Psoas muscle (tissue), 8 donors: ENCODE data around the gene BAIAP3. TPM values are rescaled to one million over a fixed set of nuclear protein-coding genes. Genes with fewer than 3 reads are reported as not detected.

Experiments used
- ATAC-seq, 4 donors: fragments of 200-7000 bp; cut with Tn5 transposase; one replicate each; pipeline ENCODE4 v1.9.1; 2020; ENCODE audit warnings: moderate library complexity in 3 of 4, mild to moderate bottlenecking in 2 of 4
- DNase-seq, 2 donors: peaks; one replicate each; pipeline ENCODE4 v3.0.0-alpha.2; 2020
- H3K27ac ChIP-seq: fragments of 200-600 bp; one replicate; pipeline ENCODE4 v1.8.0; 2022
- H3K27me3 ChIP-seq, 3 donors: fragments of 200-600 bp in 1 of 3; one replicate each; pipeline versions ENCODE4 v1.6.1 to v1.8.0; 2013 to 2022; ENCODE audit warnings: low read length in 2 of 3, mild to moderate bottlenecking in 2 of 3, moderate library complexity in 1 of 3; ENCODE audit not compliant: insufficient read depth in 3 of 3
- H3K36me3 ChIP-seq, 2 donors: fragments of 200-600 bp in 1 of 2; one replicate each; pipeline versions ENCODE4 v1.6.1 to v1.8.0; 2013 to 2022; ENCODE audit warnings: low read depth in 1 of 2, mild to moderate bottlenecking in 1 of 2, moderate library complexity in 1 of 2; ENCODE audit not compliant: insufficient read depth in 1 of 2
- H3K4me1 ChIP-seq: fragments of 200-600 bp; one replicate; pipeline ENCODE4 v1.8.0; 2022
- H3K4me3 ChIP-seq: fragments of 200-600 bp; one replicate; pipeline ENCODE4 v1.8.0; 2022; ENCODE audit warnings: mild to moderate bottlenecking
- H3K9me3 ChIP-seq: fragments of 200-600 bp; one replicate; pipeline ENCODE4 v1.8.0; 2022
- CTCF ChIP-seq: fragments of 200-600 bp; IDR thresholded peaks from one replicate; pipeline ENCODE4 v1.8.0; 2022; ENCODE audit warnings: antibody characterized with exemption
- WGBS, 3 donors: extraction: QIAGEN DNeasy Blood & Tissue Kit; methylation state at CpG; one replicate each; pipeline versions ENCODE4 v1.1.6 to v1.1.7; 2013; 5-methylcytosine and 5-hydroxymethylcytosine counted together
- intact Hi-C, 2 donors: fragments of 100-400 bp; cut with DNase I; formaldehyde crosslinking; loops; one replicate each; pipeline versions ENCODE4 v1.11.0 to v1.14.2; 2022
- polyA plus RNA-seq, 3 donors: library from polyadenylated mRNA; stranded (reverse); fragments of 200-250 nt; gene quantifications; one replicate each; pipeline ENCODE4 v1.2.3, GENCODE V29; 2013
- total RNA-seq, 4 donors: library from RNA; stranded (reverse); fragmentation: NEBNext Ultra II Directional in 2 of 4; extraction: Animal tissue kit (Norgen Biotek cat#: 25700) in 2 of 4; gene quantifications; one replicate each; pipeline versions ENCODE4 v1.2.1 to v1.2.4, GENCODE V29; 2021 to 2023
- donor health status: healthy with polysubstance abuse.
- donor health status: DM: no; HTN: no; CAD: no; lungs with moderate emphysema.
- donor health status: Bipolar disorder and iron deficiency.
- donor health status: healthy.
- donor health status: DM: yes; HTN: yes; CAD: no.
- donor health status: DM: no; HTN: no; CAD: no.
- donor health status: DM: no; HTN: no; CAD: no.
- donor health status: DM: yes; HTN: yes; CAD: no.

The BAIAP3 gene
- total and polyA plus RNA-seq, 7 donors, result 0.38 to 3.5 (median 1.1) TPM

- no peak for TF ChIP-seq CTCF
- no peak overlapping the region for H3K4me3 ChIP-seq
- H3K36me3 ChIP-seq, result peaks cover 9 to 70% of the 10 kb centered on the region in 2 donors
- no peak for ATAC-seq
- H3K27ac ChIP-seq, result no peak overlapping the region
- no peak for DNase-seq
- 81 to 84% (median 82%) methylated on average over 30 to 35 of the region's 35 CpGs for WGBS, 3 donors
- no peaks in the 10 kb centered on the region for H3K9me3 ChIP-seq
- no peaks in the 10 kb centered on the region for H3K27me3 ChIP-seq
- intact Hi-C loops, result no loop called here
- no peaks in the 10 kb centered on the region for H3K4me1 ChIP-seq
Observed at GRCh38 chr16:1323296-1324239, 9.9 kb upstream of the BAIAP3 start.

- Histone ChIP-seq H3K27ac (no peak overlapping the region), H3K4me1 (no peaks in the 10 kb centered on the region), H3K36me3 (peaks cover 9 to 62% of the 10 kb centered on the region in 2 donors), H3K4me3 (no peak overlapping the region), H3K27me3 (no peaks in the 10 kb centered on the region), H3K9me3 (no peaks in the 10 kb centered on the region)
- peak in 1 of 4 donors; percentile 7 for ATAC-seq
- 82 to 83% (median 83%) methylated on average over 22 of the region's 22 CpGs for WGBS, 3 donors
- no peak for DNase-seq
- intact Hi-C loops, result no loop called here
- TF ChIP-seq CTCF, result no peak
Observed at GRCh38 chr16:1324286-1324826, 9.1 kb upstream of the BAIAP3 start.

GRCh38 chr16:1325261-1325660 lies 8.2 kb upstream of the BAIAP3 start:
- Histone ChIP-seq H3K36me3 (peaks cover 4 to 53% of the 10 kb centered on the region in 2 donors), H3K27ac (no peak overlapping the region), H3K4me1 (no peaks in the 10 kb centered on the region), H3K9me3 (no peaks in the 10 kb centered on the region), H3K4me3 (no peak overlapping the region), H3K27me3 (no peaks in the 10 kb centered on the region)
- 78 to 87% (median 84%) methylated on average over 15 of the region's 15 CpGs for WGBS, 3 donors
- DNase-seq (no peak), ATAC-seq (no peak)
- no peak for TF ChIP-seq CTCF
- intact Hi-C loops, result no loop called here

- ATAC-seq (peak in 2 of 4 donors; percentile 16 to 28), DNase-seq (no peak)
- no peaks in the 10 kb centered on the region for H3K4me1 ChIP-seq
- H3K27me3 ChIP-seq, result peaks cover 0 to under 1% (median 0%) of the 10 kb centered on the region in 3 donors
- intact Hi-C loops, result no loop called here
- TF ChIP-seq CTCF, result no peak
- H3K4me3 ChIP-seq, result no peak overlapping the region
- no peak overlapping the region for H3K27ac ChIP-seq
- 60 to 64% (median 60%) methylated on average over 20 of the region's 20 CpGs for WGBS, 3 donors
- H3K36me3 ChIP-seq, result peaks cover 4 to 48% of the 10 kb centered on the region in 2 donors
- no peaks in the 10 kb centered on the region for H3K9me3 ChIP-seq
Observed at GRCh38 chr16:1325673-1326371, 7.6 kb upstream of the BAIAP3 start.
